Muscle of leg (tissue), 11 donors: ENCODE data around the gene PRKACA. TPM values are rescaled to one million over a fixed set of nuclear protein-coding genes. Genes with fewer than 3 reads are reported as not detected.

ENCODE experiments used
- DNase-seq: peaks from one replicate; pipeline ENCODE4 v3.0.0; 2013
- H3K27ac ChIP-seq: one replicate; pipeline ENCODE4 v1.5.1; 2013; ENCODE audit warnings: mild to moderate bottlenecking, low read length, control low read depth
- H3K27me3 ChIP-seq: one replicate; pipeline ENCODE4 v1.6.1; 2013; ENCODE audit warnings: low read length; ENCODE audit not compliant: control insufficient read depth, insufficient read depth
- H3K36me3 ChIP-seq: one replicate; pipeline ENCODE4 v1.6.1; 2013; ENCODE audit warnings: low read length; ENCODE audit not compliant: control insufficient read depth, insufficient read depth
- H3K4me1 ChIP-seq: one replicate; pipeline ENCODE4 v1.6.1; 2013; ENCODE audit warnings: low read length; ENCODE audit not compliant: control insufficient read depth, insufficient read depth
- H3K4me3 ChIP-seq: one replicate; pipeline ENCODE4 v1.5.1; 2013; ENCODE audit warnings: low read length, control low read depth
- H3K9me3 ChIP-seq: replicated peaks from 2 replicates; pipeline ENCODE4 v1.6.1; 2013; ENCODE audit warnings: low read depth, low read length; ENCODE audit not compliant: control insufficient read depth
- WGBS: methylation state at CpG from one replicate; pipeline ENCODE4 v1.1.5; 2013; ENCODE audit warnings: missing lambda C conversion rate; ENCODE audit not compliant: insufficient coverage; 5-methylcytosine and 5-hydroxymethylcytosine counted together
- polyA plus RNA-seq, 8 donors: library from polyadenylated mRNA; unstranded; fragments of 120-200 nt; gene quantifications; one replicate each; pipeline versions ENCODE4 v1.2.1 to v1.2.3, GENCODE V29; 2013; ENCODE audit warnings: inconsistent platforms in 1 of 8, low replicate concordance in 1 of 8; ENCODE audit not compliant: insufficient read length in 8 of 8, insufficient read depth in 1 of 8
- total RNA-seq: library from RNA; stranded (reverse); fragments of 120-200 nt; gene quantifications from one replicate; pipeline ENCODE4 v1.2.4, GENCODE V29; 2013

Gene PRKACA
- total and polyA plus RNA-seq, 9 donors, result 121 to 485 (median 425) TPM

- no CpG with 5 or more reads among the region's 3 CpGs for WGBS
- Histone ChIP-seq H3K27me3 (no peaks in the 10 kb centered on the region), H3K9me3 (no peaks in the 10 kb centered on the region), H3K4me3 (peak overlapping the region; percentile 53), H3K4me1 (peaks cover 50% of the 10 kb centered on the region), H3K27ac (peak overlapping the region; percentile 96), H3K36me3 (peaks cover 8% of the 10 kb centered on the region)
- DNase-seq, result peak; percentile 64
These were observed 1.6 kb upstream of the PRKACA start for GRCh38 chr19:14119146-14119545.

DNA sequence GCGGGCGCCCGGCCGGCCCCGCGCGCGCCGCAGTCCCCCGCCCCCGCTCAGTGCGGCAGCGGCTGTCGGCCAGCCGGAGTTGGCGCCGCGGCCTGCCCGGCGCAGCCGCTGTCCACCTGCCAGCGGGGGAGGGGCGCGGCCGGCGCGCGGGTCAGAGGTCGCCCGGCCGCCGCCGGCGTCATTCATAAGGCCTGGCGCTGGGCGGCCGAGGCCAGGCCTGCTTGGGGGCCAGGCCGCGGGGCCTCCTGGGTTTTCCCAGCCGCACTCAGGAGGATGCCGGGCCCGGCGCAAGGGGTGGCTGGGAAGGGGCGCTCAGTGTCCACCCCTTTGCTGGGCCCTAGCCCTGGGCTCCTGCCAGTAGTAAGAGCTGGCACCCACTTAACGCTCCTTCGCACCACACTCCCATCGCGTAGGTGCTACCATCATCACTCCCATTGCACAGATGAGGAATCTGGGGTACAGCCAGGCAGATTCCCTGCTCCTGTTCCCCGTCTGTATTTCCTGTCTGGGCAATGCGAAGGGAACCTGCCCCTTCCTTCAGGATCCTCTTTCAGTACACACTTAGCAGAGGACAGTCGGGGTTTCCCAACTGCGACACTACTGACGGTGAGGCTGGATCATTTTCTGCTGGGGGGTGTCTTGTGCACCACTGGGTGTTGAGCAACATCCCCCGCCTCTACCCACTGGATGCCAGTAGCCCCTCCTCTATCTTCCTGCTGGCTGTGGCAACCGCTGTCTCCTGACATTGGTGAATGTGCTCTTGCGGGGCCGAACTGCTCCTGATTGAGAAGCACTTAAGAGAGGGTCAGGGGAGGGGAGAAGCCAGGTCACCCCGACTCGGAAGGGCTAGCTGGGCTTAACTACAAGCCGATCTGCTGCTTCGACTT, 846 bp upstream of the PRKACA start:
- no peaks in the 10 kb centered on the region for H3K9me3 ChIP-seq
- H3K4me3 ChIP-seq, result peak overlapping the region; percentile 53
- H3K27ac ChIP-seq, result peak overlapping the region; percentile 96
- DNase-seq, result peak; percentile 86
- peaks cover 57% of the 10 kb centered on the region for H3K4me1 ChIP-seq
- WGBS, result under 1% methylated on average over 51 of the region's 61 CpGs
- H3K27me3 ChIP-seq, result no peaks in the 10 kb centered on the region
- H3K36me3 ChIP-seq, result peaks cover 12% of the 10 kb centered on the region

DNA sequence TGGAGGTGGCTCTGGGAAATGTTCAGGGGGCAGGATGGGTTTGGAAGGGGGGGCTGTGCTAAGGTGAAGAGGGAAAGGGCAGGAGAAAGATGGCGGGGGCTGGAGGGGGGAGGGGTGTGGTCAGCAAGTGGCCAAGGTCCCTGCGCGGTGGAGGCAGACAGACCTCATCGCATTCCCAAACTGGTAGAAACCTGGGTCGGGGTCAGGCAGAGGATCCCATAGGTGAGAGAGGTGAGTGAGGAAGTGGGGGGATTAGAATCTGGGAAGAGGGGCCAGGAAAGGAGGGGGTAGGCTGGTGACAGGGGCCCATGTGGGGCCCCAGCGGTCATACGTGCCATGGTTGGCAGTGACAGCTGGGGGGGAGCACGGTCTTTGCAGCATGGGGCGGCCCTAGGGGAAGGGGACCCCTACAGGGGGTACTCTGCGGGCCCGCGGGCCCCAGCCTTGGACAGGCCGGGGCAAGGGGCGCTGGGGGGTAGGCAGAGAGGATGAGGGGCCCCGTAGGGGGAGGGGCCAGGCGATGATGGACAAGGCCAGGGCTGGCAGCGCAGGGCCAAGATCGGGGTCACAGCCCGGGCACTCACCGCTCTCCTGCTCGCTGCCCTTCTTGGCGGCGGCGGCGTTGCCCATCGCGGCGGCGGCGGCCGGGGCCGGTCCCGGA, 514 bp downstream of the PRKACA start:
- H3K4me1 ChIP-seq, result peaks cover 63% of the 10 kb centered on the region
- H3K36me3 ChIP-seq, result peaks cover 12% of the 10 kb centered on the region
- H3K27me3 ChIP-seq, result no peaks in the 10 kb centered on the region
- peak overlapping the region; percentile 87 for H3K27ac ChIP-seq
- peak; percentile 74 for DNase-seq
- WGBS, result 2% methylated on average over 32 of the region's 33 CpGs
- no peaks in the 10 kb centered on the region for H3K9me3 ChIP-seq
- peak overlapping the region; percentile 76 for H3K4me3 ChIP-seq

DNA sequence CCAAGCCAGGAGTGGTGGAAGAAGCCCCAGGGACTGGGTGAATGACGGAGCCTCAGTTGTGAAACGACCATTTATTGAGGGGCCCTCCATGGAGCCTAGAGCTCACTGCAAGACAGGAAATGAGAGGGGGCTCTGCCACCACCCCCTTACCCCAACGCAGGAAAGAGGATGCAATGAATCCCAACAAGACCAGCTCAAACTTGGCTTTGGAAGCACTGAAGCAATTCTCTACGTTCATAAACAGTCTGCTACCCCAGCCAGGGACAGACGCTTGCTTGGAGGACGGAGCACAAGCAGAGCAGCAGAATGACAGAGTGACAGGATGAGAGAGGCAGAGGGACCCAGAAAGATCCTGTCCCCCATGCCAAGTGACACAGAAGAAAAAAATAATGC, 1.0 kb downstream of the PRKACA start:
- H3K4me1 ChIP-seq, result peaks cover 69% of the 10 kb centered on the region

DNA sequence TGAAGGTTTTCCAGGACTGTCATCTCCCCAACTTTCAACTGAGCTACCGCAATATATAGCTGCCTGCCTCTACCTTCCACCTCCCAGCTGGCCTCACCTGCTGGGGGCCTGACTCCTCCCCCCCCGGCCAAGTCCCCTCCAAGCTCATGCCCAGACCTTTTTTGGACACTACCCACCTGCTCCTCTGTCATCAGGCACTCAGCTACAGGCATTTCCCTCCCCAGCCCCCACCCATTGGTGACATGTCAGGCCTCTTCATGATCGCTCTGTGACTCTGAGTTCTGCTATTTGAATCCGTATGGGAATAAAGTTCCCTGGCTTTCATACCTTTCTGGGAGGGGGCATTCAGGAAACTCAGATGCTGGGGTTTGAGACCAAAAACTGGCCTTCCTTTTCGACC, 1.8 kb downstream of the PRKACA start:
- Histone ChIP-seq H3K4me3 (peak overlapping the region; percentile 76), H3K27ac (peak overlapping the region; percentile 87), H3K4me1 (peaks cover 74% of the 10 kb centered on the region), H3K27me3 (no peaks in the 10 kb centered on the region), H3K36me3 (peaks cover 15% of the 10 kb centered on the region), H3K9me3 (no peaks in the 10 kb centered on the region)
- peak; percentile 57 for DNase-seq
- 60% methylated on average over 4 of the region's 5 CpGs for WGBS

More for the DNA sequence above, 1.0 kb downstream of the PRKACA start:
- DNase-seq, result peak; percentile 19
- Histone ChIP-seq H3K36me3 (peaks cover 12% of the 10 kb centered on the region), H3K27me3 (no peaks in the 10 kb centered on the region), H3K9me3 (no peaks in the 10 kb centered on the region), H3K4me3 (peak overlapping the region; percentile 76), H3K27ac (peak overlapping the region; percentile 87)
- 9% methylated on average over 4 of the region's 6 CpGs for WGBS

- no peak overlapping the region for H3K4me3 ChIP-seq
- peak; percentile 57 for DNase-seq
- H3K27me3 ChIP-seq, result no peaks in the 10 kb centered on the region
- H3K4me1 ChIP-seq, result peaks cover 77% of the 10 kb centered on the region
- no peaks in the 10 kb centered on the region for H3K9me3 ChIP-seq
- H3K36me3 ChIP-seq, result peaks cover 18% of the 10 kb centered on the region
- H3K27ac ChIP-seq, result peak overlapping the region; percentile 87
- WGBS, result 33% methylated on average over 3 of the region's 9 CpGs
These were observed 2.7 kb downstream of the PRKACA start for GRCh38 chr19:14114854-14115253.

DNA sequence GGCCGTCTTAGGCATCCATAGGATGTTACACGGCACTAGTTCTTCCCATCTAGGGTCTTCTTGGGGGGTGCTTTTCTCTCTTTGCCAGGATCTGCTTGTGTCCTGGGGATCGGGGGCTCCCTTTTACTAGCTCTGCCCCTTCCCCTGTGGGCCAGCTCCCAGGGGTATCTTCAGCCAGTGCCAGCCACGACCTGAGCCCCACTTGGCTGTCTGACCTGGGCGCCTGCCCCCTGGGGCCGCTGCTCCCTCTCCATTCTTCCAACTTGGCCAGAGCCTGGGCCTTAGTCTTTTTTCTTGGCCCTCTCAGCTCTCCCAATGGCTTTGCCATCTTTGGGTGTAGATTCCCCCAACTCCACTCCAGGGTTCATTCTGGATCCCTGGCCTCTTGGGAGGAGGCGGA, 3.1 kb downstream of the PRKACA start:
- Histone ChIP-seq H3K9me3 (no peaks in the 10 kb centered on the region), H3K36me3 (peaks cover 18% of the 10 kb centered on the region), H3K4me1 (peaks cover 73% of the 10 kb centered on the region), H3K4me3 (no peak overlapping the region), H3K27me3 (no peaks in the 10 kb centered on the region), H3K27ac (peak overlapping the region; percentile 90)
- no peak for DNase-seq
- 84% methylated on average over 4 of the region's 7 CpGs for WGBS

DNA sequence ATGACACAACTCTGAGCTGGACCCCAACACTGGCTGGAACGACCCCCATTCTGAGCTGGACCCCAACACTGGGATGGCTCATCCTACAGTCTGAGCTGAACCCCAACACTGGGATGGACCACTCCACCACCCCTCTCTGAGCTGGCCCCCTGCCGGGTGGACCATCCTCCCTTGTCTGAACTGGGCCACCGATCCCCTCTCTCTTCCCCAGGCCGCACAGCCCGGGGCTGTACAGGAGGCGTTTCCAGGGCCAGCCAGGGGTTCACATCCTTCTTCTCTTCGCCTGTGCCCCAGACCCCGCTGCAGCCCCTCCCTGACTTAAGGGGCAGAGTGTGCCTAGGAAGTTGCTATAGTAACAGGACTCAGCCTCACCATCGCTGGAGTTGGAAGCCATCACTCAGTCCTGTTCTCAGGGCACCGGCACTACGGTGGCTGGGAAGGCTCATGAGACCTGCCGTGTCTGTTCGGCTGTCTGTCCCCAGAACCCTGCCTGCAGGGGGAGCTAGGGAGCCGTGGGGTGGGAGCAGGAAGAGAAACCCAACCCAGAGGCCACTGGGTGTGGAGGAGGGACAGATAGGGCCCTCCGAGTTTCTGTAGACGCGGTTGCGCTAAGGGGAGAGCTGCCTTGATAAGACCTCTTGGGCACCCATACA, 3.7 kb downstream of the PRKACA start:
- Histone ChIP-seq H3K27me3 (no peaks in the 10 kb centered on the region), H3K4me1 (peaks cover 67% of the 10 kb centered on the region), H3K4me3 (no peak overlapping the region), H3K9me3 (no peaks in the 10 kb centered on the region), H3K36me3 (peaks cover 18% of the 10 kb centered on the region), H3K27ac (peak overlapping the region; percentile 90)
- WGBS, result 80% methylated on average over 13 of the region's 18 CpGs
- no peak for DNase-seq

- Histone ChIP-seq H3K4me1 (peaks cover 65% of the 10 kb centered on the region), H3K9me3 (no peaks in the 10 kb centered on the region), H3K36me3 (peaks cover 21% of the 10 kb centered on the region), H3K27ac (peak overlapping the region; percentile 90), H3K27me3 (no peaks in the 10 kb centered on the region), H3K4me3 (peak overlapping the region; percentile 0)
- peak; percentile 67 for DNase-seq
- WGBS, result 18% methylated on average over 3 of the region's 12 CpGs
These were observed 4.7 kb downstream of the PRKACA start for GRCh38 chr19:14112809-14113385.
